Nephron progenitor cell (in vitro differentiated cells): ENCODE results near the gene UBE2J2.

Experiments
- DNase-seq: peaks from one replicate; pipeline ENCODE4 v3.0.0; 2021
- H3K27ac Mint-ChIP-seq: 2 replicates; pipeline ENCODE4 v1.8.0; 2021; ENCODE audit warnings: mild to moderate bottlenecking, moderate library complexity, mixed read lengths
- H3K27me3 Mint-ChIP-seq: 2 replicates; pipeline ENCODE4 v1.8.0; 2021; ENCODE audit warnings: mild to moderate bottlenecking, low read depth, mixed read lengths; ENCODE audit not compliant: poor library complexity
- H3K36me3 Mint-ChIP-seq: 2 replicates; pipeline ENCODE4 v1.8.0; 2021; ENCODE audit warnings: low read depth, mixed read lengths
- H3K4me1 Mint-ChIP-seq: 2 replicates; pipeline ENCODE4 v1.8.0; 2021; ENCODE audit warnings: mixed read lengths
- H3K4me3 Mint-ChIP-seq: 2 replicates; pipeline ENCODE4 v1.8.0; 2021; ENCODE audit warnings: mild to moderate bottlenecking, moderate library complexity, mixed read lengths
- H3K9me3 Mint-ChIP-seq: 2 replicates; pipeline ENCODE4 v1.8.0; 2021; ENCODE audit warnings: mild to moderate bottlenecking, moderate library complexity, mixed read lengths
- TF ChIP-seq, protein P1 (sequence below): fragments of 200-600 bp; sonication (generic); IDR thresholded peaks from 2 replicates; pipeline ENCODE4 v1.5.0; 2021; ENCODE audit warnings: antibody characterized with exemption

The UBE2J2 gene

DNA sequence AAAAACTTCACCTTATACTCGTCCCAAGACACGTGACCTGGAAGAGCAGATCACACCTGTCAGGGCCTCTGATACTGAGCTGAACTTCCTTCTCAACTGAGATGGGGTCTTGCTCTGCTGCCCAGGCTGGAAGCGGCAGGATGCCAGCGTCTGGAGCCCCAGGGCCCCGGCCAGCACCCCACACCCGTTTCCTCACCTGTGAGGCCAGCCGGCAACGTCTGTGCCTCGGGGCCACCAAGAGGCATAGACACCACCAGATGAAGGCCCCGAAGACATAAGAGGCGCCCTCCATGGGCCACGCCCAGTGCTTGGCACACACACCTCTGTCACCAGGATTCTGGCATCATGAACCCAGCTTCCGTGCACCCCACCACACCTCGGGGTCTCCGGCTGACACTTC lies 50.3 kb downstream of the UBE2J2 start:
- no peaks in the 10 kb centered on the region for H3K4me1 Mint-ChIP-seq
- TF ChIP-seq, protein P1, sequence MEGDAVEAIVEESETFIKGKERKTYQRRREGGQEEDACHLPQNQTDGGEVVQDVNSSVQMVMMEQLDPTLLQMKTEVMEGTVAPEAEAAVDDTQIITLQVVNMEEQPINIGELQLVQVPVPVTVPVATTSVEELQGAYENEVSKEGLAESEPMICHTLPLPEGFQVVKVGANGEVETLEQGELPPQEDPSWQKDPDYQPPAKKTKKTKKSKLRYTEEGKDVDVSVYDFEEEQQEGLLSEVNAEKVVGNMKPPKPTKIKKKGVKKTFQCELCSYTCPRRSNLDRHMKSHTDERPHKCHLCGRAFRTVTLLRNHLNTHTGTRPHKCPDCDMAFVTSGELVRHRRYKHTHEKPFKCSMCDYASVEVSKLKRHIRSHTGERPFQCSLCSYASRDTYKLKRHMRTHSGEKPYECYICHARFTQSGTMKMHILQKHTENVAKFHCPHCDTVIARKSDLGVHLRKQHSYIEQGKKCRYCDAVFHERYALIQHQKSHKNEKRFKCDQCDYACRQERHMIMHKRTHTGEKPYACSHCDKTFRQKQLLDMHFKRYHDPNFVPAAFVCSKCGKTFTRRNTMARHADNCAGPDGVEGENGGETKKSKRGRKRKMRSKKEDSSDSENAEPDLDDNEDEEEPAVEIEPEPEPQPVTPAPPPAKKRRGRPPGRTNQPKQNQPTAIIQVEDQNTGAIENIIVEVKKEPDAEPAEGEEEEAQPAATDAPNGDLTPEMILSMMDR, result no peak
- peaks cover 23% of the 10 kb centered on the region for H3K36me3 Mint-ChIP-seq
- H3K4me3 Mint-ChIP-seq, result no peak overlapping the region
- no peak for DNase-seq
- no peaks in the 10 kb centered on the region for H3K9me3 Mint-ChIP-seq
- H3K27me3 Mint-ChIP-seq, result peaks cover 2% of the 10 kb centered on the region
- peak overlapping the region; percentile 85 for H3K27ac Mint-ChIP-seq

- Mint-ChIP-seq H3K36me3 (peaks cover 23% of the 10 kb centered on the region), H3K27ac (no peak overlapping the region), H3K9me3 (no peaks in the 10 kb centered on the region), H3K4me3 (no peak overlapping the region), H3K4me1 (no peaks in the 10 kb centered on the region), H3K27me3 (peaks cover 2% of the 10 kb centered on the region)
- TF ChIP-seq, protein P1, result no peak
- no peak for DNase-seq
These were observed 51.0 kb downstream of the UBE2J2 start for GRCh38 chr1:1222575-1223225.

DNA sequence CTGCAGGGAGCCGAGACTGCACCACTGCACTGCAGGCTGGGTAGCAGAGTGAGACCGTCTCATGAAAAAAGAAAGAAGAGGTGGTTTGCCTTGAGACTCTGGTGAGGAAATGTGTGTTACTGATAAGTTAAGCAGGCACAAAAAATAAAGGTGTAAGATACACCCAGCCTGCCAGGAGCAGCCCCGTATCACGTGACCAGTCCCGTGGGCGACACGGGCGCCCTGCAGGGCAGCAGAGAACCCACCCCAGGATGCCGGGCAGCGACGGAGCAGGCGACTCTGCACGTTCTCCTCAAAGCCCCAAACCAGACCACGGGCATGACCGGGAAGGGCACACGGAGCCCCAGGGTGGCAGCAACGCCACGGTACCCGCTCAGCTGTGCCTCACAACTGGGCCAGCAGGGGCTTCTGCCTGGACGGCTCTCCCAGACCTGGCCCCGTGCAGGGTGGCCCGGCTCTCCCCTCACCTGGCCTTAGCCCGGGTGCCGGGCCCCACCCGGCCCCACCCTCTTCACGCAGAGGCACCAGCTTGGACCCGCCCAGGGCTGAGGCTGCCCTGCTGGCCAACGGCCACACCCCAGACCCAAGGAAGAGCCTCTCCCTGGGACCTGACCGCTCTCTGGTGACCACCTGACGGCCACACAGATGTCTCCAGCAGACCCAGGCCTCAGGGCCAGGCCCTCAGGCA lies 51.6 kb downstream of the UBE2J2 start:
- H3K4me3 Mint-ChIP-seq, result no peak overlapping the region
- H3K27ac Mint-ChIP-seq, result peak overlapping the region; percentile 25
- TF ChIP-seq, protein P1, result no peak
- H3K27me3 Mint-ChIP-seq, result peaks cover 2% of the 10 kb centered on the region
- no peaks in the 10 kb centered on the region for H3K9me3 Mint-ChIP-seq
- no peaks in the 10 kb centered on the region for H3K4me1 Mint-ChIP-seq
- H3K36me3 Mint-ChIP-seq, result peaks cover 23% of the 10 kb centered on the region
- no peak for DNase-seq

GRCh38 chr1:1220197-1220596 lies 53.5 kb downstream of the UBE2J2 start:
- Mint-ChIP-seq H3K4me1 (no peaks in the 10 kb centered on the region), H3K4me3 (no peak overlapping the region), H3K27ac (no peak overlapping the region), H3K9me3 (no peaks in the 10 kb centered on the region), H3K36me3 (peaks cover 19% of the 10 kb centered on the region), H3K27me3 (no peaks in the 10 kb centered on the region)
- no peak for DNase-seq
- TF ChIP-seq, protein P1, result no peak

- H3K27ac Mint-ChIP-seq, result no peak overlapping the region
- no peak overlapping the region for H3K4me3 Mint-ChIP-seq
- TF ChIP-seq, protein P1, result no peak
- H3K9me3 Mint-ChIP-seq, result no peaks in the 10 kb centered on the region
- no peaks in the 10 kb centered on the region for H3K4me1 Mint-ChIP-seq
- H3K36me3 Mint-ChIP-seq, result peaks cover 14% of the 10 kb centered on the region
- no peaks in the 10 kb centered on the region for H3K27me3 Mint-ChIP-seq
- no peak for DNase-seq
These were observed 54.3 kb downstream of the UBE2J2 start for GRCh38 chr1:1219341-1219740.
